Stimulated activated CD4-positive, alpha-beta T cell treated with anti-CD3 and anti-CD28 coated beads, Interleukin-12 subunit alpha, Interleukin-12 subunit beta, amount 100 ng/mL, for 24 hours (primary cell): ENCODE results near the gene FGD6.
"Not testable (repeated sequence)": the region's sequence is repeated elsewhere in the genome, so short reads cannot be mapped to it uniquely, and the experiment has no call there.

Experiments used
- DNase-seq, 2 experiments: peaks; one replicate each; pipeline ENCODE4 v3.0.0-alpha.2; 2020; ENCODE audit warnings: low read depth in 2 of 2

Gene FGD6

GRCh38 chr12:95205016-95205624 lies 12.1 kb downstream of the FGD6 start:
- DNase-seq: no peak

GRCh38 chr12:95204141-95204866 lies 13.0 kb downstream of the FGD6 start:
- DNase-seq: no peak

- no peak for DNase-seq
Measured at GRCh38 chr12:95203487-95204030, 13.7 kb downstream of the FGD6 start.

GRCh38 chr12:95202691-95203486 lies 14.4 kb downstream of the FGD6 start:
- DNase-seq: no peak

- DNase-seq: no peak
Measured at GRCh38 chr12:95201056-95201670, 16.1 kb downstream of the FGD6 start.

- no peak for DNase-seq
Measured at GRCh38 chr12:95200128-95200894, 17.0 kb downstream of the FGD6 start.

- DNase-seq: no peak
Measured at GRCh38 chr12:95198914-95199313, 18.4 kb downstream of the FGD6 start.

GRCh38 chr12:95197636-95198035 lies 19.6 kb downstream of the FGD6 start:
- no peak for DNase-seq

GRCh38 chr12:95196875-95197569 lies 20.2 kb downstream of the FGD6 start:
- not testable (repeated sequence) for DNase-seq

- no peak for DNase-seq
Measured at GRCh38 chr12:95195122-95195521, 22.1 kb downstream of the FGD6 start.

- DNase-seq: no peak
Measured at GRCh38 chr12:95193139-95193538, 24.1 kb downstream of the FGD6 start.

GRCh38 chr12:95192271-95192670 lies 25.0 kb downstream of the FGD6 start:
- DNase-seq: no peak

GRCh38 chr12:95191060-95191696 lies 26.1 kb downstream of the FGD6 start:
- no peak for DNase-seq

- DNase-seq: no peak
Measured at GRCh38 chr12:95187865-95188415, 29.3 kb downstream of the FGD6 start.

- DNase-seq: no peak
Measured at GRCh38 chr12:95185854-95186253, 31.4 kb downstream of the FGD6 start.

GRCh38 chr12:95185072-95185471 lies 32.2 kb downstream of the FGD6 start:
- no peak for DNase-seq

- DNase-seq: no peak
Measured at GRCh38 chr12:95184121-95184520, 33.1 kb downstream of the FGD6 start.

- DNase-seq: no peak
Measured at GRCh38 chr12:95182868-95183415, 34.3 kb downstream of the FGD6 start.

- no peak for DNase-seq
Measured at GRCh38 chr12:95181103-95181502, 36.2 kb downstream of the FGD6 start.

- no peak for DNase-seq
Measured at GRCh38 chr12:95179011-95179410, 38.3 kb downstream of the FGD6 start.
